Loucy (cell line): ENCODE measurements around the gene LYSET.

Experiments used
- CTCF ChIP-seq: fragments of 200-600 bp; sonication (generic); conservative IDR thresholded peaks from 2 replicates; pipeline ENCODE4 v1.5.1; 2014; ENCODE audit warnings: mild to moderate bottlenecking, antibody characterized with exemption, low read length
- EZH2phosphoT487 ChIP-seq: fragments of 200-600 bp; IDR thresholded peaks from 2 replicates; pipeline ENCODE4 v1.6.1; 2018; ENCODE audit warnings: antibody characterized with exemption, mild to moderate bottlenecking, moderate library complexity, borderline replicate concordance

GRCh38 chr14:93214598-93214997 lies 29.5 kb downstream of the LYSET start:
- TF ChIP-seq CTCF (no peak), EZH2phosphoT487 (no peak)
